ENCODE results near the gene KLHL14. TPM values are rescaled to one million over a fixed set of nuclear protein-coding genes. Genes with fewer than 3 reads are reported as not detected.

Gene KLHL14
- total RNA-seq, 2 experiments from 2014 or later, result not detected

DNA sequence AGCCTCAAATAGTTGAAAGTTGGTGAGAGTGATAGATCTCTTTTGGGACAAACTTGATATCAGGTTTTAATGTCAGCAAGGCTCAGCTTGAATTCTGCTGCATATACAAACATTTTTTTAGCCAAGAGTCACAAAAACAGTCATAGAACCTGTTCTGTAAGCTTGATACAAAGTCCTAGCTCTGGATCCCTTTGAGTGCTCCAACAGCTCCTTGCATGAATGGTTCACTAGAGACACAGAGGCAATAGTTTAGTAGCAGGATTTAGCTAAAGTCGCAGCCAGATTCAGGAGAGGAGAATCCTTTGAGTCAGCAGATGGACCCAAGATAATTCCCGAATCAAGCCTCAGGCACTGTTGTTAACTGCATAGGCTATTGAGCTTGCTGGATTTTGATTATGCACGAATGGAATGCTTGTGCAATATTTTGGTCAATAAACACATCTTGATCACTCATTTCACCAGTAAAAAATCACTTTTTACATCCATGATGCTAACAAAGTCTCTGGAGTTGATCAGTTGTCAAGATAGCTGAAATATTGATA lies 148.6 kb downstream of the KLHL14 start:
- ChIA-PET POLR2A (no interaction called here), CTCF (interaction anchor here (0.9 kb wide), 1 partner anchor 9 kb away, joined by 3 read pairs; no protein-coding TSS in a partner anchor)
- H3K4me3 Mint-ChIP-seq, result no peak overlapping the region
- no peaks in the 10 kb centered on the region for H3K4me1 Mint-ChIP-seq
- no peak for DNase-seq
- ATAC-seq, result no peak
- no peaks in the 10 kb centered on the region for H3K36me3 Mint-ChIP-seq (ENCODE audit: low read depth)
- intact Hi-C loops (cut with DNase I, micrococcal nuclease), result no loop called here
- H3K27me3 Mint-ChIP-seq, result peaks cover 6% of the 10 kb centered on the region
- H3K27ac Mint-ChIP-seq, result no peak overlapping the region
- no peaks in the 10 kb centered on the region for H3K9me3 Mint-ChIP-seq (ENCODE audit: low read depth)

DNA sequence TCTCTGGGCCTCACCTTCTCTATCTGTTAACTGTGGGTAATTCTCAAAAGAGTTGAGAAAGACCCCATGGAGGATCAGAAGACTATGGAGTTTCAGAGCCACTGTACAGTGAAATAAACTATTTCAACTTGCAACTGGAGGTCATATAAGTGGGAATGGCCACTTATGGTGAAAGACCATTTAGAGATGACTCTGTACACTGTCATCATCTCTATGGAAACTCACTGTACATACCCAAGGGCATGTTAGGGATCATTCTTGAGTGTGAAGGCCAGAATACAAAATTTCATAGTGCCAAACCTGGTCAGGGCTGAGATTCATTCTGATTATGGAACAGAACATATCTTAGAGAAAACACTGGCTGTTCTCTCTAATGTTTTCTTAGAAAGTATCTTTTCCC lies 149.3 kb downstream of the KLHL14 start:
- POLR2A ChIA-PET, result no interaction called here

More for the DNA sequence above, 149.3 kb downstream of the KLHL14 start:
- CTCF ChIA-PET, result no interaction called here
- Mint-ChIP-seq H3K4me1 (no peaks in the 10 kb centered on the region), H3K4me3 (no peak overlapping the region), H3K36me3 (ENCODE audit: low read depth) (no peaks in the 10 kb centered on the region), H3K27ac (no peak overlapping the region), H3K9me3 (ENCODE audit: low read depth) (no peaks in the 10 kb centered on the region), H3K27me3 (peaks cover 6% of the 10 kb centered on the region)
- intact Hi-C loops (cut with DNase I, micrococcal nuclease), result no loop called here
- no peak for ATAC-seq
- DNase-seq, result no peak

Data from activated CD4-positive, alpha-beta T cell treated with anti-CD3 and anti-CD28 coated beads for 36 hours (primary cell).